Parathyroid adenoma (tissue), 2 donors: ENCODE results near the gene ANP32A.

Experiments
- H2AFZ ChIP-seq: fragments of 300-600 bp; sonication (generic); one replicate; pipeline ENCODE4 v1.7.0; 2017; ENCODE audit warnings: antibody characterized with exemption, mild to moderate bottlenecking
- H3K27ac ChIP-seq: fragments of 300-600 bp; sonication (generic); one replicate; pipeline ENCODE4 v1.7.0; 2017
- H3K27me3 ChIP-seq: fragments of 300-600 bp; sonication (generic); one replicate; pipeline ENCODE4 v1.7.0; 2017; ENCODE audit warnings: low read length; ENCODE audit not compliant: control insufficient read depth, insufficient read depth
- H3K36me3 ChIP-seq: fragments of 300-600 bp; sonication (generic); one replicate; pipeline ENCODE4 v1.7.0; 2017; ENCODE audit warnings: low read length; ENCODE audit not compliant: control insufficient read depth, insufficient read depth
- H3K4me1 ChIP-seq: fragments of 300-600 bp; sonication (generic); one replicate; pipeline ENCODE4 v1.7.0; 2017; ENCODE audit warnings: control low read depth
- H3K4me2 ChIP-seq: fragments of 300-600 bp; sonication (generic); one replicate; pipeline ENCODE4 v1.7.0; 2017; ENCODE audit warnings: low read length
- H3K4me3 ChIP-seq: fragments of 300-600 bp; sonication (generic); one replicate; pipeline ENCODE4 v1.7.0; 2017; ENCODE audit warnings: low read depth, low read length
- H3K79me2 ChIP-seq: fragments of 300-600 bp; sonication (generic); one replicate; pipeline ENCODE4 v1.7.0; 2017; ENCODE audit warnings: control low read depth
- H3K9ac ChIP-seq: fragments of 300-600 bp; sonication (generic); one replicate; pipeline ENCODE4 v1.7.0; 2017; ENCODE audit warnings: mild to moderate bottlenecking
- H3K9me3 ChIP-seq: fragments of 300-600 bp; sonication (generic); one replicate; pipeline ENCODE4 v1.7.0; 2017; ENCODE audit warnings: low read length; ENCODE audit not compliant: control insufficient read depth
- TF ChIP-seq, protein P1 (sequence below): fragments of 300-600 bp; sonication (generic); IDR thresholded peaks from one replicate; pipeline ENCODE4 v1.7.0; 2017; ENCODE audit warnings: antibody characterized with exemption, mild to moderate bottlenecking
- donor health status: primary hyperparathyroidism.

The ANP32A gene

DNA sequence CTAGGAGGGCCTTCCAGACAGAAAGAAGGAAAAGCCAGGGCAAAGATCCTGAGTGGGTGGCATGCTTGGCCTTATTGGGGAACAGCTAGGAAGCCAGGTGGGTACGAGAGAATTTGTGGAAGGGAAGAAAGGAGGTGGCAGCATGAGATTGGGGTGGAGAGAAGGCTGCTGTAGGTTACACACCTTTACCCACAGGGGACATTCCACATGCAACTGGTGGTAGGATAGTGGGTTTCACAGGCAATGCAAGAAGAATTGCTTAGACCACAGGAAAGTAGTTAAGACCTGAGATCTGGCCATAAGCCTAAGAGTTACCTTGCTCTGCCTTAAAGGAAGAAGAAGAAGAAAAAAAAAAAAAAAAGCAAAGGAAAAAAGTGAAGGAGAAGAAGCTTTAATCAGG, 19.8 kb downstream of the ANP32A start:
- TF ChIP-seq, protein P1, sequence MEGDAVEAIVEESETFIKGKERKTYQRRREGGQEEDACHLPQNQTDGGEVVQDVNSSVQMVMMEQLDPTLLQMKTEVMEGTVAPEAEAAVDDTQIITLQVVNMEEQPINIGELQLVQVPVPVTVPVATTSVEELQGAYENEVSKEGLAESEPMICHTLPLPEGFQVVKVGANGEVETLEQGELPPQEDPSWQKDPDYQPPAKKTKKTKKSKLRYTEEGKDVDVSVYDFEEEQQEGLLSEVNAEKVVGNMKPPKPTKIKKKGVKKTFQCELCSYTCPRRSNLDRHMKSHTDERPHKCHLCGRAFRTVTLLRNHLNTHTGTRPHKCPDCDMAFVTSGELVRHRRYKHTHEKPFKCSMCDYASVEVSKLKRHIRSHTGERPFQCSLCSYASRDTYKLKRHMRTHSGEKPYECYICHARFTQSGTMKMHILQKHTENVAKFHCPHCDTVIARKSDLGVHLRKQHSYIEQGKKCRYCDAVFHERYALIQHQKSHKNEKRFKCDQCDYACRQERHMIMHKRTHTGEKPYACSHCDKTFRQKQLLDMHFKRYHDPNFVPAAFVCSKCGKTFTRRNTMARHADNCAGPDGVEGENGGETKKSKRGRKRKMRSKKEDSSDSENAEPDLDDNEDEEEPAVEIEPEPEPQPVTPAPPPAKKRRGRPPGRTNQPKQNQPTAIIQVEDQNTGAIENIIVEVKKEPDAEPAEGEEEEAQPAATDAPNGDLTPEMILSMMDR, result no peak
- Histone ChIP-seq H3K79me2 (peaks cover 17% of the 10 kb centered on the region), H3K9me3 (no peaks in the 10 kb centered on the region), H3K4me2 (no peak overlapping the region), H3K27ac (no peak overlapping the region), H3K36me3 (no peaks in the 10 kb centered on the region), H3K4me1 (no peaks in the 10 kb centered on the region), H3K4me3 (no peak overlapping the region), H2AFZ (no peak overlapping the region), H3K9ac (no peak overlapping the region), H3K27me3 (no peaks in the 10 kb centered on the region)

DNA sequence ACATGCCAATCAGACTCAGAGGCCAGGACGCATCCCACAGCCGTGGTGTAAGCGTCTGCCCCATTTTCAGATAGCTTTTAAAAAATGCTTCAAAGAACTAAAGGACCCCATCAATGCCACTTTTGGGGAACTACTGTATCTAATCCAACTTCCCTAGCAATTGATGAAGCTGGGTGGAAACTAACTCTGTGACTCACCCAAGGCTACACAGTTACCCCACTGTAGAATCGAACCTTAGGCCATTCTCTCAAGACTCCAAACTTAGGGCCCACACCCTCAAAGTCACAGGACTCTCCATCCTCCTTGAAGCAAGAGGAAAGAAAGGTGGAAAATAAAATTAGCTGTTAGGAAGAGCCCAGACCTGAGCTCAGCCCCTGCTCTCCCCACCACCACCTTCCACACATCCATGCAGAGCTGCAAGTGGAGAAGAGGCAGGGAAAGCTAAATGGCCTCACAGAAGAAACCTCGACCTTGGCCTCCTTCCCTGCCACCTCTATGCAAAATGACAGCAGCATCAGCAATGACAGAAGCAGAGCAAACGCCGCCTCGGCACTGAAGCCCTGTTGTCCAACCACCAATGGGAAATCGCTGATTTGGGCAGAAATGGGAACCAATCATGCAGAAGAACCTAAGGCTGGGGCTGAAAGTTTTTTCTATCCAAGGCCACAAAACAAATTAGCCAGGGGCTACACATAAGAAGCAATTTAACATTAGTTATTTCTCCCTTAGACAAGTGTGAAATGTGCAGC, 22.2 kb downstream of the ANP32A start:
- Histone ChIP-seq H2AFZ (no peak overlapping the region), H3K4me3 (no peak overlapping the region), H3K79me2 (peaks cover 8% of the 10 kb centered on the region), H3K9me3 (no peaks in the 10 kb centered on the region), H3K27me3 (no peaks in the 10 kb centered on the region), H3K4me2 (no peak overlapping the region), H3K9ac (no peak overlapping the region), H3K27ac (no peak overlapping the region), H3K4me1 (peaks cover 10% of the 10 kb centered on the region), H3K36me3 (no peaks in the 10 kb centered on the region)
- TF ChIP-seq, protein P1, result no peak

DNA sequence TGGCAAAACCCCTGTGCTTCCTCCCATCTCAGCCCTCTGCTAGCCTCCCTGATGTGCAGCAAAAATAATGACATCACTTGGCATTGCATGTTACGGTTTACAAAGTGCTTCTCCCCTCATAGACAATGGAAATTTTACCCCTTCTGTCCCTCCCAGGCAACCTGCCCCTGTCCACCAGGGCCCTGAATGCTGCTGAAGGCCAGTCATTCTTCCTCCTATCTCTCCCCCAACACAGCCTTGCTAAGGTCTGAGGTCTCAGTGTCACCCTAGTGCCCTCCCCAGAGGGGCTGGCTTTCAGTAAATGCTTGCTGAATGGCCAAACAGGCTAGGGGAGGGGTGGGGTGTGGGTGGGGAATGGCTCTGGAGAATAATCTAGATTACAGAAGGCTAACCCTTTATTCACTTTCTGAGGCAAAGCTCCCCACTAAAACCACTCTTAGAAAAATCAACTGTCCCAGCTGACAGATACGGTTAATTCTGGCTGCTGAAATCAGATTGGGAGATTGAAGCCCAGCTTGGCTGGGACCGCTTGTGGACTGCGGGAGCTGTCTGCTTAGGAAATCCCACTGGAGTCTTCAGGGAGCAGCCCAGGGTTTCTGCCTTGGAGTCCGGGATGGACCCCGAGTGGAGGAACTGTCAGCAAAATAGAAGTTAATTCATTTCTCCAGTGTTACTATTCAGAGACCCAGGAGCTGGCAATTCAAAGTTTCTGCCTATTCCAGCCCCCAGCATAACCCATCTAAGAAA, 22.9 kb downstream of the ANP32A start:
- no peak overlapping the region for H3K27ac ChIP-seq

DNA sequence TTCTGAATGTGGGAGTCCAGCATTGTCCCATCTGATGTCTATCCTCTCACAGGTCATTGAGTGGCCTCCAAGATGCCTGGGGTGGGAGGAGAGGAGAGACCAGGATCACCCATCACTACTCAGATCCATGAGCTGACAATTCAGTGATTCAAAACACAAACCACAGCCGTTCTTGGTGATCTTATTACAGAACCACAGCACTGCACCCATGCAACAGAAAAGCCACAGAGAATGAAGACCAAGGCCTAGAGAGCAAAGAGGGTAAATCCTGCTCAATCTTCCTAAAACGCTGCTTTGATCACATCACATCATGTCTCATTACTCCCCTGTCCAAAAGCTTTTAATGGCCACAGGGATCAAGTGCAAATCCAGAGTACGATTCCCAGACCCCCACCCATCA, 23.5 kb downstream of the ANP32A start:
- H2AFZ ChIP-seq, result no peak overlapping the region
- TF ChIP-seq, protein P1, result no peak
- no peaks in the 10 kb centered on the region for H3K36me3 ChIP-seq
- H3K9ac ChIP-seq, result no peak overlapping the region
- H3K27me3 ChIP-seq, result no peaks in the 10 kb centered on the region
- H3K4me1 ChIP-seq, result peaks cover 15% of the 10 kb centered on the region
- peaks cover 11% of the 10 kb centered on the region for H3K79me2 ChIP-seq
- no peak overlapping the region for H3K4me2 ChIP-seq
- H3K4me3 ChIP-seq, result no peak overlapping the region
- H3K27ac ChIP-seq, result no peak overlapping the region
- no peaks in the 10 kb centered on the region for H3K9me3 ChIP-seq

More for the DNA sequence above, 22.9 kb downstream of the ANP32A start:
- Histone ChIP-seq H3K36me3 (no peaks in the 10 kb centered on the region), H3K4me1 (peaks cover 15% of the 10 kb centered on the region), H3K9ac (no peak overlapping the region), H3K9me3 (no peaks in the 10 kb centered on the region), H3K27me3 (no peaks in the 10 kb centered on the region), H3K4me2 (no peak overlapping the region), H3K4me3 (no peak overlapping the region), H2AFZ (no peak overlapping the region), H3K79me2 (peaks cover 8% of the 10 kb centered on the region)
- TF ChIP-seq, protein P1, result no peak
